C4-2B (cell line): Measurements from ENCODE around the gene ELFN2.

ENCODE experiments used
- ZFX ChIP-seq: fragments of 450-650 bp; IDR thresholded peaks from 2 replicates; pipeline ENCODE4 v1.6.1; 2017
- TF ChIP-seq, protein P1 (sequence below): fragments of 450-650 bp; conservative IDR thresholded peaks from 2 replicates; pipeline ENCODE4 v1.5.1; 2017; ENCODE audit warnings: mild to moderate bottlenecking

DNA sequence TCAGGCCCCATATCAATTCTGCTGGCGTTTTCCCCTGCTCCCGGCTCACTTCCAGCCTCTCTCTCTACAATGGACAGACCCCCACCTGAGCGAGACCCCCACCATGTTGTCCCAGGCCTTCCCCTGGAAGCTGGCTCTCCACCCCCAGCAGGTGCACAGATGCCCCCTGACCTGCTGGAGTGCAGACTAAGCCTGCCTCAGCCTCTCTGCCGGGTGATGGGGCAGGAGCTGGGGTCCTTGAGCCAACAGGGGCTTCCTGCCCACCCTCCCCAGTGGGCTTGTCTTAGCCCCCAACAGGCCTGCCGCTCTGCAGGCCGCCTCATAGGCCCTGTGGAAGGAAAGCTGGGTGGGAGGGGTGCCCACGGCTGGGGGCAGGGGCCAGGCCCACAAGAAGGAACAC lies 10.0 kb downstream of the ELFN2 start:
- TF ChIP-seq, protein P1, sequence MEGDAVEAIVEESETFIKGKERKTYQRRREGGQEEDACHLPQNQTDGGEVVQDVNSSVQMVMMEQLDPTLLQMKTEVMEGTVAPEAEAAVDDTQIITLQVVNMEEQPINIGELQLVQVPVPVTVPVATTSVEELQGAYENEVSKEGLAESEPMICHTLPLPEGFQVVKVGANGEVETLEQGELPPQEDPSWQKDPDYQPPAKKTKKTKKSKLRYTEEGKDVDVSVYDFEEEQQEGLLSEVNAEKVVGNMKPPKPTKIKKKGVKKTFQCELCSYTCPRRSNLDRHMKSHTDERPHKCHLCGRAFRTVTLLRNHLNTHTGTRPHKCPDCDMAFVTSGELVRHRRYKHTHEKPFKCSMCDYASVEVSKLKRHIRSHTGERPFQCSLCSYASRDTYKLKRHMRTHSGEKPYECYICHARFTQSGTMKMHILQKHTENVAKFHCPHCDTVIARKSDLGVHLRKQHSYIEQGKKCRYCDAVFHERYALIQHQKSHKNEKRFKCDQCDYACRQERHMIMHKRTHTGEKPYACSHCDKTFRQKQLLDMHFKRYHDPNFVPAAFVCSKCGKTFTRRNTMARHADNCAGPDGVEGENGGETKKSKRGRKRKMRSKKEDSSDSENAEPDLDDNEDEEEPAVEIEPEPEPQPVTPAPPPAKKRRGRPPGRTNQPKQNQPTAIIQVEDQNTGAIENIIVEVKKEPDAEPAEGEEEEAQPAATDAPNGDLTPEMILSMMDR = no peak
- no peak for TF ChIP-seq ZFX
